LNCAP (cell line): ENCODE results near the gene SLCO4A1.

ENCODE experiments used
- CTCF ChIP-seq: fragments of 450-650 bp; IDR thresholded peaks from 2 replicates; pipeline ENCODE4 v1.5.1; 2017; ENCODE audit warnings: mild to moderate bottlenecking

The SLCO4A1 gene

GRCh38 chr20:62690261-62690820 lies 48.0 kb downstream of the SLCO4A1 start:
- TF ChIP-seq CTCF, result no peak

GRCh38 chr20:62691487-62691886 lies 49.2 kb downstream of the SLCO4A1 start:
- TF ChIP-seq CTCF, result no peak

- TF ChIP-seq CTCF, result no peak
Measured at GRCh38 chr20:62692176-62692575, 49.9 kb downstream of the SLCO4A1 start.

- TF ChIP-seq CTCF, result no peak
Measured at GRCh38 chr20:62692801-62693523, 50.7 kb downstream of the SLCO4A1 start.

GRCh38 chr20:62693524-62693922 lies 51.2 kb downstream of the SLCO4A1 start:
- TF ChIP-seq CTCF, result no peak

GRCh38 chr20:62694106-62694505 lies 51.8 kb downstream of the SLCO4A1 start:
- no peak for TF ChIP-seq CTCF

- TF ChIP-seq CTCF, result no peak
Measured at GRCh38 chr20:62694868-62695267, 52.6 kb downstream of the SLCO4A1 start.
